ENCODE data around the gene SLC36A3. TPM values are rescaled to one million over a fixed set of nuclear protein-coding genes. Genes with fewer than 3 reads are reported as not detected.

The SLC36A3 gene
- total RNA-seq, 1 experiment from 2014 or later = not detected

GRCh38 chr5:151248651-151249050 lies 54.9 kb downstream of the SLC36A3 start:
- no TSS peak for BruUV-seq (replicated peaks)

More at GRCh38 chr5:151248651-151249050, 54.9 kb downstream of the SLC36A3 start:
- Histone ChIP-seq H3K4me1 (ENCODE audit: control insufficient read depth in 1 of 2, insufficient read depth in 2 of 2, low read length in 2 of 2) (peaks cover 3 to 17% of the 10 kb centered on the region in 2 experiments; a peak in 3 of 4 replicates), H3K9ac (ENCODE audit: low read length) (no peak overlapping the region), H3K9me3 (ENCODE audit: control insufficient read depth in 1 of 2, insufficient read depth in 1 of 2, low read depth in 1 of 2, low read length in 2 of 2) (no peaks in the 10 kb centered on the region), H3K9me2 (ENCODE audit: insufficient read depth) (no peaks in the 10 kb centered on the region), H3K4me2 (ENCODE audit: low read length) (no peak overlapping the region), H3K27me3 (ENCODE audit: insufficient read depth, low read length) (no peaks in the 10 kb centered on the region), H3K79me2 (ENCODE audit: insufficient read depth, low read length) (no peaks in the 10 kb centered on the region), H3K36me3 (ENCODE audit: control insufficient read depth in 1 of 2, insufficient read depth in 2 of 2, low read length in 2 of 2) (no peaks in the 10 kb centered on the region), H2AFZ (ENCODE audit: low read depth, low read length, poor library complexity, severe bottlenecking) (no peak overlapping the region), H4K20me1 (ENCODE audit: insufficient read depth) (no peaks in the 10 kb centered on the region), H3K27ac (ENCODE audit: low read depth, low read length) (no peak overlapping the region), H3K4me3 (replicated peaks in 1 of 2; ENCODE audit: low read depth in 1 of 2, low read length in 2 of 2) (no peak overlapping the region)
- POLR2A ChIA-PET = no interaction called here
- RAD21 ChIA-PET (ENCODE audit: low non-redundant PET in 1 of 2, low total read pairs in 2 of 2, uncharacterized antibody in 2 of 2, unreplicated experiment in 2 of 2) = no interaction called here
- ATAC-seq (no peak), DNase-seq (ENCODE audit: low read depth, low spot score) (no peak)
- intact Hi-C loops (cut with micrococcal nuclease) = no loop called here
- TF ChIP-seq SRF (IDR thresholded peaks at IDR 0.05; ENCODE audit: low read depth) = no peak
- TF ChIP-seq SIN3A (IDR thresholded peaks at IDR 0.05; ENCODE audit: low read depth) = no peak
- TF ChIP-seq POLR2A (IDR thresholded peaks at IDR 0.05; ENCODE audit: borderline replicate concordance, extremely low read depth, insufficient read depth, insufficient read length) = no peak
- TF ChIP-seq MAX (IDR thresholded peaks at IDR 0.05) = no peak
- no peak for TF ChIP-seq TCF7L2 (IDR thresholded peaks at IDR 0.05; ENCODE audit: borderline replicate concordance, extremely low read depth, insufficient read depth, insufficient read length)
- no peak for TF ChIP-seq FOSL1 (IDR thresholded peaks at IDR 0.05; ENCODE audit: low read depth)
- TF ChIP-seq, protein P1, sequence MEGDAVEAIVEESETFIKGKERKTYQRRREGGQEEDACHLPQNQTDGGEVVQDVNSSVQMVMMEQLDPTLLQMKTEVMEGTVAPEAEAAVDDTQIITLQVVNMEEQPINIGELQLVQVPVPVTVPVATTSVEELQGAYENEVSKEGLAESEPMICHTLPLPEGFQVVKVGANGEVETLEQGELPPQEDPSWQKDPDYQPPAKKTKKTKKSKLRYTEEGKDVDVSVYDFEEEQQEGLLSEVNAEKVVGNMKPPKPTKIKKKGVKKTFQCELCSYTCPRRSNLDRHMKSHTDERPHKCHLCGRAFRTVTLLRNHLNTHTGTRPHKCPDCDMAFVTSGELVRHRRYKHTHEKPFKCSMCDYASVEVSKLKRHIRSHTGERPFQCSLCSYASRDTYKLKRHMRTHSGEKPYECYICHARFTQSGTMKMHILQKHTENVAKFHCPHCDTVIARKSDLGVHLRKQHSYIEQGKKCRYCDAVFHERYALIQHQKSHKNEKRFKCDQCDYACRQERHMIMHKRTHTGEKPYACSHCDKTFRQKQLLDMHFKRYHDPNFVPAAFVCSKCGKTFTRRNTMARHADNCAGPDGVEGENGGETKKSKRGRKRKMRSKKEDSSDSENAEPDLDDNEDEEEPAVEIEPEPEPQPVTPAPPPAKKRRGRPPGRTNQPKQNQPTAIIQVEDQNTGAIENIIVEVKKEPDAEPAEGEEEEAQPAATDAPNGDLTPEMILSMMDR (IDR thresholded peaks at IDR 0.05 in 2 of 3, conservative IDR thresholded peaks at IDR 0.05 in 1 of 3; ENCODE audit: borderline replicate concordance in 1 of 3, insufficient read depth in 1 of 3, low read depth in 2 of 3, low read length in 2 of 3) = no peak
- no peak for TF ChIP-seq EZH2phosphoT487 (IDR thresholded peaks at IDR 0.05; ENCODE audit: borderline replicate concordance)
- CTCF ChIA-PET = no interaction called here
